Pons (tissue), 1 donor: ENCODE measurements around the gene SOST.
A peak's percentile ranks its signal among the peaks of the same experiment; 100 is the strongest.
"Not testable (repeated sequence)": the region's sequence is repeated elsewhere in the genome, so short reads cannot be mapped to it uniquely, and the experiment has no call there.

Source experiments
- DNase-seq: peaks from one replicate; pipeline ENCODE4 v3.0.0-alpha.2; 2016; ENCODE audit warnings: low spot score

SOST gene

DNA sequence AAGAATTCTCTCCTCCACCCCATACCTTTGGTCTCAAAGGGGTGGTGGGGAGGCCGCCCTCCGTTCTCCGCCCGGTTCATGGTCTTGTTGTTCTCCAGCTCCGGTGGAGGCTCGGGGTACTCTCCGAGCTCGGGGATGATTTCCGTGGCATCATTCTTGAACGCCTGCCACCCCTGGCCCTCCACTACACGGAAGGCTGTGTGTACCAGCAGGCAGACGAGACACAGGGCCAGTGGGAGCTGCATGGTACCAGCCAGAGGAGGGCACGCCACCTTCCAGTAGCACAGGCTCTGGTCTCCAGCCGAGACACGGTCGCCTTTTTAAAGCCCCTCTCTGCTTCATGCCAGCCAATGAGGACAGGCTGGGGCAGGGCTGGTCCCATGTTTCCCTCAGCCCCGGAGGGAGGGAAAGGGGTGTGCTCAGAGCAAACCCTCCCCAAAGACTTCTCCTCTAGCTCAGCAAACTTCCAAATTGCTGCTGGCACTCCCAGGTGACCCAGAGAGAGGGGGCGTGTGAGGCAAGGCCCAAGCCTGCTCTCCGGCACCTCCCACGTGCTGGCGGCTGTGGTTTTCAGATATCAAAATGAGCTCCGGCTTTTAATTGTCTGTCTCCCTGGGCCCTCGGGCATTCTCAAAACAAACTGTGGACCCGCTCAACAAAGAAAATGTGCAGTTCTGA is at the start of gene SOST:
SOST (minus strand) TSS at position 295 of the 678 bp plus-strand sequence; CDS start at position 245, 50 bp downstream.
- DNase-seq: no peak

GRCh38 chr17:43808076-43808475 is 49.5 kb upstream of the SOST start:
- no peak for DNase-seq

- DNase-seq: no peak
Observed at GRCh38 chr17:43805117-43805516, 46.5 kb upstream of the SOST start.

DNA sequence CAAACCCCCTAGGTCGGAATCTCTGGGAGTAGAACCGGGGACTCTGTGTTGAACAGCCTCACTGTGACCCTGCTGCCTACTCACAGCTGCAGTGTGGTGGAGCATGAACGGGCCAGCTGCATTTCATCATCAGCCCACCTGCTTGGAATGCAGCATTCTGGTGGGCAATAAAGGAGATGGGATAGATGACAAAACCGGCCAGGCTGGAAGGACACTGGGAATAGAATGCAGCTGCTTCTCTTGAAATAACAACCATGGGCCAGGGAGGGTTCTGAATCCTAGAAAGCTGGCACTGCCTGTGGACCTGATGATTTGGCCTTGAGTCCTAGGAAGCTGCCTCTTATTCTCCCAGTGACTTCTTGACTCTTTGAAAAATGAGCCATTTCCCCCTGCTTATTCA is 45.2 kb upstream of the SOST start:
- no peak for DNase-seq

GRCh38 chr17:43801844-43802243 is 43.3 kb upstream of the SOST start:
- no peak for DNase-seq

GRCh38 chr17:43800736-43801135 is 42.1 kb upstream of the SOST start:
- peak; percentile 83 for DNase-seq

GRCh38 chr17:43799047-43799446 is 40.5 kb upstream of the SOST start:
- DNase-seq: no peak

GRCh38 chr17:43798024-43798423 is 39.4 kb upstream of the SOST start:
- not testable (repeated sequence) for DNase-seq

DNA sequence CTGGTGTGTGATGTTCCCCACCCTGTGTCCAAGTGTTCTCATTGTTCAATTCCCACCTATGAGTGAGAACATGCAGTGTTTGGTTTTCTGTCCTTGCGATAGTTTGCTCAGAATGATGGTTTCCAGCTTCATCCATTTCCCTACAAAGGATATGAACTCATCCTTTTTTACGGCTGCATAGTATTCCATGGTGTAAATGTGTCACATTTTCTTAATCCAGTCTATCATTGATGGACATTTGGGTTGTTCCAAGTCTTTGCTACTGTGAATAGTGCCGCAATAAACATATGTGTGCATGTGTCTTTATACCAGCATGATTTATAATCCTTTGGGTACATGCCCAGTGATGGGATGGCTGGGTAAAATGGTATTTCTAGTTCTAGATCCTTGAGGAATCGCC is 34.1 kb upstream of the SOST start:
- not testable (repeated sequence) for DNase-seq

GRCh38 chr17:43791589-43791988 is 33.0 kb upstream of the SOST start:
- DNase-seq: peak; percentile 75

DNA sequence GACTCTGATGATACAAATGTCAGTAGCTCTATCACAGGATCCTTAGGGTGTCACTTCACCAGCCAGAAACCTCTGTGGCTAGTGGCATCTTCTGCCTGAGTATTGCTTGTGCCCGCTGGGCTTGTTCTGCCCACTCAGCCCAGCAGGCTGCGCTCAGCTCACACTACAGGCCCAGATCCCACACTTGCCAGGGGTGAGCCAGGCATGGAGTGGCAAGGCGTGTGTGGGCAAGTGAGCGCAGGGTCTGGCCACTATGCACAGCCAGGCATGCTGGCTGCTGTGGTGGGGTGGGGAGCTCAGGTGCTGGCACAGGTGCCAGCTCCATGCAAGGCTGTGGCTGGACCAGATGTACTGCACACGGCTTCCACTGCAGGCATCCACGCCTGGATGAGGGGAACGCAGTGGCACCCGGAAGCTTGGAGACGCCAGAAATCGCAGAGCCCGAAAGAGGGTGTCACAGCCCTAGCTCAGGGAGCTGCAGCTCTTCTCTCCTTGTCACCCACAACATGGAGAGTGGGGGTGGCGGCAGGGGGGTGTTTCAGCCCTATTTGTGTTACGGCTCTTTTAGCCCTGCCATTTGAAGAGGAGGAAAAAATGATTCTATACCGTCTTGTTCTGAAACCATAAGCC is 31.8 kb upstream of the SOST start:
- DNase-seq: no peak

GRCh38 chr17:43789482-43789881 is 30.9 kb upstream of the SOST start:
- DNase-seq: no peak

- DNase-seq: no peak
Observed at GRCh38 chr17:43788540-43788939, 29.9 kb upstream of the SOST start.

DNA sequence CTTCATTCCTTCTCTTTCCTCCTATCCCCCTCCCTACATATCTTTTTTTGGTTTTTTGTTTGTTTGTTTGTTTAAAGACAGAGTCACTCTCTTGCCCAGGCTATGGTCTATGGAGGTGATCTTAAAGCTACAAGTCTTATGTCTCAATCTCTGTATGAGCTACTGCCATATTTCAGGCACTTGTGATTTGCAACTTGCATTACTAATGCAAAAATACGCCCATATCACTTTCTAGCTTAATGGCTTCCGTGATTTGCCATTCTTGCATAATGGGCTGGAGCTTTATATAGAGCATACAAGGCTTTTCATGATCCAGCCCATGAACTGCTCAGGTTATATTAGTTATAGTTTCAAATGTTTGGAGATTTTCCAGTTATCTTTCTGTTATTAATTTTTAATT is 29.1 kb upstream of the SOST start:
- no peak for DNase-seq

GRCh38 chr17:43784628-43785101 is 26.1 kb upstream of the SOST start:
- peak; percentile 77 for DNase-seq

DNA sequence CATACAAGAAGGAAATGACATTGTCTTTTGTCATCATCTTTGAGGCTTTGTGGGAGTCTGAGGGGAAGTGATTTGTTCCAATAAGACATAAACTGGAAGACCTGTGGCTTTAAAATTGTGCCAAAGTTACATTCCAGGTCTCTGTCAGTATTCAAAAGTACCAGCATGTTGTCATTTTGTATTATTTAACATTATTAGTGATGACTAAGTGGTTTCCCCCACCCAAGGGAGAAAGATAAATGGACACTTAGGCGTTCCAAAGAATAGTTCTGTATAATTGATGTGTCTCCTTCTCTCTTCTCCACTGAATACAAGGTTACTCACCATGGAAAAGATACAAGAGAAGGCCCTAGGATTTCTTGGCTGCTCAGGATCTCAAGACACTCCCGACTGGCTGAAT is 25.5 kb upstream of the SOST start:
- no peak for DNase-seq

- no peak for DNase-seq
Observed at GRCh38 chr17:43782913-43783680, 24.5 kb upstream of the SOST start.

DNA sequence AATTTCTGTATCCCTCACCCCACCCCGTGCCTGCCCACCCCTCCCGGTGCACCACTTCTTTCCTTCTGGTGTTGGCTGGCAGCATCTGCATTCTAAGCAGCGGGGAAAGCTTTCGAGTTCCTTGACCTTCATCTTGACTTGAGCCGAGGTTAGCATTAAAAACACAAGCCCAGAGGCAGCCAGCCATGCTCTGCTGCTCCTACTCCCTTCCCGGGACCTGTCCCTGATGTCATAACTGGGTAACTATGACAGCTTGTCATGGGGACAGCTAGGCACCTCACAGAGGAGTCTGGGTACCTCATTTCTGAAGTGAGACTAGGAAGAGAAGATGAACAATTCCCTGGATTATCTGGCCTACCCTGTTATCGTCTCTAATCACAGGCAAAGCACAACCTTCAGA is 21.5 kb upstream of the SOST start, which contains the start of gene CFAP97D1:
CFAP97D1 (plus strand) TSS at position 301 of the 400 bp plus-strand sequence; CDS start at position 329, 28 bp downstream.
- DNase-seq: no peak

DNA sequence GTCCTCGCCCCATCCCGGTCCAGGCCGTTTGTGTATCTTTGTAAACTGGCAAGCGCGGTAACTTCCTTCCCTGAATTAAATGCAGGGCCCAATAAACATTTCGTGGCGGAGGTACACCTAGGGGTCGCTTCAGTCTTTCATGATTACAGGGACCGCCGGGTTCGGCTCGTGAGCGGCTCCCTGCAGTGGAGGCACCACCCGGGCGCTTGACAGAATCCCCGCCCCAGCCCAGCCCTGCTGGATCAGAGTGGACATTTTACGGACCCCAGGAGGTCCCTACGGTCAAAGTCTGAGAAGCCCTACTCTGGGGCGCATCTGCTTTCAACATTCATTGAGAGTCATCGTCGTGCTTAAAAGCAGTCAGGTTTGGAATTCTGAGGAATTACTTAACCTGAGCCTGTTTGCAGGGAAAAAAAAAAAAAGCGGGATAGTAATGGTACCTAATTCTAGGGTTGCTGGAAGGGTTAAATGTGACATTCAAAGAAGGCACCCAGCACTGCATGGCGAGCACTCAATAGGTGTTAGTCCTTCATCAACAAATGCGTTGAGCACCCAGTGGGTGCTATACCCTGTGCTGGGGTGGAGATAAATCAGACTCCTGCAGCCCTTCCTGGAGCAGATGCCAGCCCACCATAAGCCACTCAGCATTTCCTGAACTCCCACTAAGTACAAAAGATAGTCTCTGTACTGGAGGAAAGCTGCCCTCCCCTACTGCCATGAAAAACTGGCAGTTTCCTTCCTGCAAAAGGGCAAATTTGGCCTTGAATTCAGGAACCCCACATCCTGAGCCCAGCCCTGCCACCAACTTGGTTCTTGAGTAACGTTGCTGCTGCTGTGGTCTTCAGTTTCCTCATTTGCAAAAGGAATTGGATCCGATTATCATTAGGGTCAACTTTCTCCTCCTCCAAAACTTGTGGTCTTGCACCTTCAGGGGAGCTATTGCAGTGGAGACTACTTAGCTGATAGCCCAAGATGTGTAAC is 20.8 kb upstream of the SOST start:
- DNase-seq: peak; percentile 43

DNA sequence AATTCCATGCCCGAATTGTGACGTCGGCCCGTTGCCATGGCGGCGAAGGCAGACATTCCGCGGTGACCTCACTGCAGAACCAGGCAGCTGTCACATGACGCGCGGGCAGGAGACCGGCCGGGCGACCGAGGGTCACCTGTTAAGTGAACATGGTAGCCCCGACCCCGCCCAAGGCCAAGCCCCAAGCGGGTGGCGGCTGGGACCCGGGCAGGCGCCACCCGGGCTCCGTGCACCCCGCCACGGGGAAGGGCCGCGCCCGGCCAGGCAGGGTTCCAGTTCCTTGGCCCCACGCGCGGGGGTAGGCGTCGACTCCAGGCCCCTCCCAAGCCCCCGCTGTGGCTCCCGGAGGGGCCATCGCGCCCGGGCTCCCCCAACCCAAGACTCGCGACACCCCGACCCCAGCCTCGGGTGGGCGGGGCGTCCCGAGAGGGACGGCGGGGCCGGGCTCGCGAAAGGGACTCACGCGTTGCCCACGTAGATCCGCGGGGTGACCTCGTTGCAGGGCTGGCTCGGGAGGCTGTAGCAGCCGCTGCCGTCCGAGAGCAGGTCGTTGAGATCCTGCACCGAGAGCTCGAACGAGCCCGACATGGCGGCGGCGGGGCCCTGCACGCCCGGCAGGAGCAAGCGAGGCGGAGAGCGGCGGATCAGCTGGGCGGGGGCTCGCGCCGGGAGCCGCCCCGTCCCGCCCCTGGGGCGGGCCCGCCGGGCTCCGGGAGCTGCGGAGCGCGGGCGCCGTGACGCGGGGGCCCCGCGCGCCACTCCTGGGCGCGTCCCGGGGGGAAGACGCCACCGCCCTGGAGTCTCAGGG is 19.9 kb upstream of the SOST start, which contains the start of gene DUSP3:
DUSP3 (minus strand) TSS at position 641 of the 808 bp plus-strand sequence; CDS start at position 588, 53 bp downstream.
- peak; percentile 83 for DNase-seq
